ENCODE data around the gene PAK2.

GRCh38 chr3:196753201-196753600 is 13.5 kb downstream of the PAK2 start:
- no peak for TF ChIP-seq RCOR1 (IDR thresholded peaks at IDR 0.05; ENCODE audit: low read length)
- TF ChIP-seq ELF1 (IDR thresholded peaks at IDR 0.05), result no peak
- TF ChIP-seq SMC3 (IDR thresholded peaks at IDR 0.05; ENCODE audit: low read depth, low read length), result no peak
- no peak for TF ChIP-seq YY1 (IDR thresholded peaks at IDR 0.05; ENCODE audit: low read depth)
- TF ChIP-seq, protein P1, sequence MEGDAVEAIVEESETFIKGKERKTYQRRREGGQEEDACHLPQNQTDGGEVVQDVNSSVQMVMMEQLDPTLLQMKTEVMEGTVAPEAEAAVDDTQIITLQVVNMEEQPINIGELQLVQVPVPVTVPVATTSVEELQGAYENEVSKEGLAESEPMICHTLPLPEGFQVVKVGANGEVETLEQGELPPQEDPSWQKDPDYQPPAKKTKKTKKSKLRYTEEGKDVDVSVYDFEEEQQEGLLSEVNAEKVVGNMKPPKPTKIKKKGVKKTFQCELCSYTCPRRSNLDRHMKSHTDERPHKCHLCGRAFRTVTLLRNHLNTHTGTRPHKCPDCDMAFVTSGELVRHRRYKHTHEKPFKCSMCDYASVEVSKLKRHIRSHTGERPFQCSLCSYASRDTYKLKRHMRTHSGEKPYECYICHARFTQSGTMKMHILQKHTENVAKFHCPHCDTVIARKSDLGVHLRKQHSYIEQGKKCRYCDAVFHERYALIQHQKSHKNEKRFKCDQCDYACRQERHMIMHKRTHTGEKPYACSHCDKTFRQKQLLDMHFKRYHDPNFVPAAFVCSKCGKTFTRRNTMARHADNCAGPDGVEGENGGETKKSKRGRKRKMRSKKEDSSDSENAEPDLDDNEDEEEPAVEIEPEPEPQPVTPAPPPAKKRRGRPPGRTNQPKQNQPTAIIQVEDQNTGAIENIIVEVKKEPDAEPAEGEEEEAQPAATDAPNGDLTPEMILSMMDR (IDR thresholded peaks at IDR 0.05), result no peak
- no peak for TF ChIP-seq POLR2AphosphoS5 (IDR thresholded peaks at IDR 0.05; ENCODE audit: low read depth, low read length)
- no peak for TF ChIP-seq CHD2 (IDR thresholded peaks at IDR 0.05; ENCODE audit: low read length, partially characterized antibody)
- no peak for TF ChIP-seq RFX5 (IDR thresholded peaks at IDR 0.05; ENCODE audit: low read length)
- TF ChIP-seq EZH2phosphoT487 (IDR thresholded peaks at IDR 0.05; ENCODE audit: borderline replicate concordance, low read depth), result no peak
- TF ChIP-seq, protein P2, sequence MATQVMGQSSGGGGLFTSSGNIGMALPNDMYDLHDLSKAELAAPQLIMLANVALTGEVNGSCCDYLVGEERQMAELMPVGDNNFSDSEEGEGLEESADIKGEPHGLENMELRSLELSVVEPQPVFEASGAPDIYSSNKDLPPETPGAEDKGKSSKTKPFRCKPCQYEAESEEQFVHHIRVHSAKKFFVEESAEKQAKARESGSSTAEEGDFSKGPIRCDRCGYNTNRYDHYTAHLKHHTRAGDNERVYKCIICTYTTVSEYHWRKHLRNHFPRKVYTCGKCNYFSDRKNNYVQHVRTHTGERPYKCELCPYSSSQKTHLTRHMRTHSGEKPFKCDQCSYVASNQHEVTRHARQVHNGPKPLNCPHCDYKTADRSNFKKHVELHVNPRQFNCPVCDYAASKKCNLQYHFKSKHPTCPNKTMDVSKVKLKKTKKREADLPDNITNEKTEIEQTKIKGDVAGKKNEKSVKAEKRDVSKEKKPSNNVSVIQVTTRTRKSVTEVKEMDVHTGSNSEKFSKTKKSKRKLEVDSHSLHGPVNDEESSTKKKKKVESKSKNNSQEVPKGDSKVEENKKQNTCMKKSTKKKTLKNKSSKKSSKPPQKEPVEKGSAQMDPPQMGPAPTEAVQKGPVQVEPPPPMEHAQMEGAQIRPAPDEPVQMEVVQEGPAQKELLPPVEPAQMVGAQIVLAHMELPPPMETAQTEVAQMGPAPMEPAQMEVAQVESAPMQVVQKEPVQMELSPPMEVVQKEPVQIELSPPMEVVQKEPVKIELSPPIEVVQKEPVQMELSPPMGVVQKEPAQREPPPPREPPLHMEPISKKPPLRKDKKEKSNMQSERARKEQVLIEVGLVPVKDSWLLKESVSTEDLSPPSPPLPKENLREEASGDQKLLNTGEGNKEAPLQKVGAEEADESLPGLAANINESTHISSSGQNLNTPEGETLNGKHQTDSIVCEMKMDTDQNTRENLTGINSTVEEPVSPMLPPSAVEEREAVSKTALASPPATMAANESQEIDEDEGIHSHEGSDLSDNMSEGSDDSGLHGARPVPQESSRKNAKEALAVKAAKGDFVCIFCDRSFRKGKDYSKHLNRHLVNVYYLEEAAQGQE (IDR thresholded peaks at IDR 0.05; ENCODE audit: low read depth, low read length), result no peak
- no peak for TF ChIP-seq ZBTB33 (IDR thresholded peaks at IDR 0.05; ENCODE audit: borderline replicate concordance, low read depth)
